ENCODE results near the gene RTN4RL1. TPM values are rescaled to one million over a fixed set of nuclear protein-coding genes. Genes with fewer than 3 reads are reported as not detected.

The RTN4RL1 gene
- total and polyA plus RNA-seq, 9 of the 15 experiments (the other 6 are each of a cell fraction or from before 2014, with no cell fraction given), result 0.04 to 0.06 (median 0.04) TPM; not detected in 5

- in situ Hi-C loops (cut with MboI), result loop anchor here (5.0 to 25.0 kb wide), 2 partner anchors 128 to 333 kb away; partner anchors contain the start of gene DPH1
- FAIRE-seq, result no peak
- TF ChIP-seq TEAD2 (tag; IDR thresholded peaks at IDR 0.05) (no peak), ZNF274 (IDR thresholded peaks at IDR 0.05; ENCODE audit: borderline replicate concordance, low read depth, low read length) (no peak), JUN (IDR thresholded peaks at IDR 0.05; ENCODE audit: borderline replicate concordance, low read depth, low read length) (no peak), JUN (CRISPR knock-in tag; IDR thresholded peaks at IDR 0.05; ENCODE audit: borderline replicate concordance) (no peak), YY1 (IDR thresholded peaks at IDR 0.05; ENCODE audit: borderline replicate concordance in 1 of 3, control insufficient read depth in 1 of 3, extremely low read depth in 1 of 3, insufficient read depth in 3 of 3, insufficient read length in 1 of 3, insufficient replicate concordance in 2 of 3, low read depth in 1 of 3, low read length in 2 of 3) (no peak), PRMT5 (CRISPR knock-in tag; IDR thresholded peaks at IDR 0.05) (no peak), ZC3H4 (CRISPR knock-in tag; IDR thresholded peaks at IDR 0.05; ENCODE audit: borderline replicate concordance) (no peak), ZNF316 (IDR thresholded peaks at IDR 0.05) (no peak), STAT5A (IDR thresholded peaks at IDR 0.05; ENCODE audit: borderline replicate concordance, low read length) (no peak), ZNF431 (CRISPR knock-in tag; IDR thresholded peaks at IDR 0.05) (no peak), DMBX1 (CRISPR knock-in tag; IDR thresholded peaks at IDR 0.05; ENCODE audit: borderline replicate concordance) (no peak), DIDO1 (tag; IDR thresholded peaks at IDR 0.05; ENCODE audit: low read depth) (no peak), DDX20 (tag; IDR thresholded peaks at IDR 0.05; ENCODE audit: low read depth) (no peak), DPF2 (IDR thresholded peaks at IDR 0.05) (no peak)
- TF ChIP-seq, protein P1, sequence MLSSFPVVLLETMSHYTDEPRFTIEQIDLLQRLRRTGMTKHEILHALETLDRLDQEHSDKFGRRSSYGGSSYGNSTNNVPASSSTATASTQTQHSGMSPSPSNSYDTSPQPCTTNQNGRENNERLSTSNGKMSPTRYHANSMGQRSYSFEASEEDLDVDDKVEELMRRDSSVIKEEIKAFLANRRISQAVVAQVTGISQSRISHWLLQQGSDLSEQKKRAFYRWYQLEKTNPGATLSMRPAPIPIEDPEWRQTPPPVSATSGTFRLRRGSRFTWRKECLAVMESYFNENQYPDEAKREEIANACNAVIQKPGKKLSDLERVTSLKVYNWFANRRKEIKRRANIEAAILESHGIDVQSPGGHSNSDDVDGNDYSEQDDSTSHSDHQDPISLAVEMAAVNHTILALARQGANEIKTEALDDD (IDR thresholded peaks at IDR 0.05), result no peak
- TF ChIP-seq, protein P2, sequence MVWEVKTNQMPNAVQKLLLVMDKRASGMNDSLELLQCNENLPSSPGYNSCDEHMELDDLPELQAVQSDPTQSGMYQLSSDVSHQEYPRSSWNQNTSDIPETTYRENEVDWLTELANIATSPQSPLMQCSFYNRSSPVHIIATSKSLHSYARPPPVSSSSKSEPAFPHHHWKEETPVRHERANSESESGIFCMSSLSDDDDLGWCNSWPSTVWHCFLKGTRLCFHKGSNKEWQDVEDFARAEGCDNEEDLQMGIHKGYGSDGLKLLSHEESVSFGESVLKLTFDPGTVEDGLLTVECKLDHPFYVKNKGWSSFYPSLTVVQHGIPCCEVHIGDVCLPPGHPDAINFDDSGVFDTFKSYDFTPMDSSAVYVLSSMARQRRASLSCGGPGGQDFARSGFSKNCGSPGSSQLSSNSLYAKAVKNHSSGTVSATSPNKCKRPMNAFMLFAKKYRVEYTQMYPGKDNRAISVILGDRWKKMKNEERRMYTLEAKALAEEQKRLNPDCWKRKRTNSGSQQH (CRISPR knock-in tag; IDR thresholded peaks at IDR 0.05), result no peak
- TF ChIP-seq, protein P3, sequence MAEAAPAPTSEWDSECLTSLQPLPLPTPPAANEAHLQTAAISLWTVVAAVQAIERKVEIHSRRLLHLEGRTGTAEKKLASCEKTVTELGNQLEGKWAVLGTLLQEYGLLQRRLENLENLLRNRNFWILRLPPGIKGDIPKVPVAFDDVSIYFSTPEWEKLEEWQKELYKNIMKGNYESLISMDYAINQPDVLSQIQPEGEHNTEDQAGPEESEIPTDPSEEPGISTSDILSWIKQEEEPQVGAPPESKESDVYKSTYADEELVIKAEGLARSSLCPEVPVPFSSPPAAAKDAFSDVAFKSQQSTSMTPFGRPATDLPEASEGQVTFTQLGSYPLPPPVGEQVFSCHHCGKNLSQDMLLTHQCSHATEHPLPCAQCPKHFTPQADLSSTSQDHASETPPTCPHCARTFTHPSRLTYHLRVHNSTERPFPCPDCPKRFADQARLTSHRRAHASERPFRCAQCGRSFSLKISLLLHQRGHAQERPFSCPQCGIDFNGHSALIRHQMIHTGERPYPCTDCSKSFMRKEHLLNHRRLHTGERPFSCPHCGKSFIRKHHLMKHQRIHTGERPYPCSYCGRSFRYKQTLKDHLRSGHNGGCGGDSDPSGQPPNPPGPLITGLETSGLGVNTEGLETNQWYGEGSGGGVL (CRISPR knock-in tag; IDR thresholded peaks at IDR 0.05), result no peak
Measured at GRCh38 chr17:1904273-1905182, 120.6 kb downstream of the RTN4RL1 start.

More at GRCh38 chr17:1904273-1905182, 120.6 kb downstream of the RTN4RL1 start:
- 39% methylated on average over 17 of the region's 17 CpGs for WGBS (ENCODE audit: insufficient coverage, low coverage, missing lambda C conversion rate)
- ATAC-seq, result no peak
- ChIA-PET POLR2A (no interaction called here), CTCF (ENCODE audit: low intra/inter-chr PET ratio) (no interaction called here)
- H3K4me1 ChIP-seq (replicated peaks in 1 of 2; ENCODE audit: control insufficient read depth in 2 of 2, insufficient read depth in 2 of 2, low read length in 2 of 2), result peaks cover 0 to 16% of the 10 kb centered on the region in 2 experiments; a peak in 3 of 5 replicates
- no peak for DNase-seq (ENCODE audit: extremely low read depth in 1 of 4, low spot score in 3 of 4)
- no peaks in the 10 kb centered on the region for H3K9me1 ChIP-seq (ENCODE audit: control insufficient read depth, insufficient read depth, low read length)
- H2AFZ ChIP-seq (ENCODE audit: low read depth, low read length), result no peak overlapping the region; the same call in 1 of the 2 replicates
- H3K79me2 ChIP-seq (ENCODE audit: control insufficient read depth, insufficient read depth, low read length), result no peaks in the 10 kb centered on the region
- peaks cover 7 to 19% of the 10 kb centered on the region in 2 experiments; a peak in 4 of 5 replicates for H3K27me3 ChIP-seq (ENCODE audit: control insufficient read depth in 2 of 2, insufficient read depth in 2 of 2, low read length in 2 of 2)
- H3K4me2 ChIP-seq (ENCODE audit: insufficient read depth, low read length), result no peak overlapping the region
- intact Hi-C loops (cut with micrococcal nuclease), result loop anchor here (5.0 kb wide), 1 partner anchor 143 kb away; no protein-coding TSS in a partner anchor
- no peak overlapping the region for H3K27ac ChIP-seq (ENCODE audit: extremely low read depth, low read depth, low read length)
- H3K36me3 ChIP-seq (ENCODE audit: control insufficient read depth, insufficient read depth, low read length), result no peaks in the 10 kb centered on the region
- no peak overlapping the region for H3K9ac ChIP-seq (ENCODE audit: insufficient read depth in 1 of 2, low read depth in 2 of 2, low read length in 2 of 2)
- H3K4me3 ChIP-seq, result no peak overlapping the region
- no TSS peak for BruUV-seq (replicated peaks)
- H3K9me3 ChIP-seq (replicated peaks; ENCODE audit: control insufficient read depth, insufficient read depth, low read depth, low read length), result no peaks in the 10 kb centered on the region
- no peaks in the 10 kb centered on the region for H4K20me1 ChIP-seq (replicated peaks; ENCODE audit: control insufficient read depth, insufficient read depth, low read length)
